ENCODE results near the gene PLA2G4D. TPM values are rescaled to one million over a fixed set of nuclear protein-coding genes. Genes with fewer than 3 reads are reported as not detected.

PLA2G4D gene
- total and polyA plus RNA-seq, 12 donors = not detected

GRCh38 chr15:42084465-42085235 lies 9.7 kb downstream of the PLA2G4D start:
- intact Hi-C loops (cut with DNase I) = loop anchor here in 2 of 10 donors (1.0 to 5.0 kb wide), 2 partner anchors 53 to 95 kb away; no protein-coding TSS in a partner anchor
- no peaks in the 10 kb centered on the region for H3K36me3 ChIP-seq
- H3K27me3 ChIP-seq = peaks cover 0 to 25% (median 5%) of the 10 kb centered on the region in 7 donors

GRCh38 chr15:42083916-42084315 lies 10.4 kb downstream of the PLA2G4D start:
- H3K27me3 ChIP-seq = peaks cover 0 to 25% (median 5%) of the 10 kb centered on the region in 7 donors
- no peaks in the 10 kb centered on the region for H3K9me3 ChIP-seq
- no peaks in the 10 kb centered on the region for H3K36me3 ChIP-seq
- H3K4me3 ChIP-seq = no peak overlapping the region
- 86 to 88% methylated on average over 13 of the region's 13 CpGs for WGBS, 2 donors
- no peak for ATAC-seq
- no peak for TF ChIP-seq CTCF (IDR thresholded peaks at IDR 0.05)
- H3K4me1 ChIP-seq = peaks cover 0 to 9% (median 0%) of the 10 kb centered on the region in 9 donors
- H3K27ac ChIP-seq = no peak overlapping the region
- no peak for DNase-seq
- intact Hi-C loops (cut with DNase I) = loop anchor here in 2 of 10 donors (1.0 to 5.0 kb wide), 2 partner anchors 53 to 95 kb away; no protein-coding TSS in a partner anchor

More at GRCh38 chr15:42084465-42085235, 9.7 kb downstream of the PLA2G4D start:
- peak; percentile 45 to 73 for DNase-seq
- peak; percentile 91 to 95 (median 94) for TF ChIP-seq CTCF (IDR thresholded peaks at IDR 0.05)
- Histone ChIP-seq H3K9me3 (no peaks in the 10 kb centered on the region), H3K4me3 (no peak overlapping the region), H3K27ac (no peak overlapping the region), H3K4me1 (peaks cover 0 to 14% (median 2%) of the 10 kb centered on the region in 9 donors)
- ATAC-seq = peak; percentile 71 to 88 (median 84)
- 26 to 27% methylated on average over 29 of the region's 29 CpGs for WGBS, 2 donors

- WGBS, 2 donors = 94 to 100% methylated on average over 3 of the region's 3 CpGs
- intact Hi-C loops (cut with DNase I) = loop anchor here in 1 of 10 donors (5.0 kb wide), 1 partner anchor 54 kb away; no protein-coding TSS in a partner anchor
- Histone ChIP-seq H3K4me1 (peaks cover 0 to 7% (median 0%) of the 10 kb centered on the region in 9 donors), H3K27ac (no peak overlapping the region), H3K27me3 (peaks cover 0 to 25% (median 5%) of the 10 kb centered on the region in 7 donors), H3K4me3 (no peak overlapping the region), H3K9me3 (no peaks in the 10 kb centered on the region), H3K36me3 (no peaks in the 10 kb centered on the region)
- DNase-seq (no peak), ATAC-seq (no peak)
- TF ChIP-seq CTCF (IDR thresholded peaks at IDR 0.05) = no peak
Observed at GRCh38 chr15:42083605-42083908, 10.8 kb downstream of the PLA2G4D start.

- no peak for ATAC-seq
- H3K4me1 ChIP-seq = peaks cover 0 to 7% (median 0%) of the 10 kb centered on the region in 9 donors
- peaks cover 0 to 25% (median 5%) of the 10 kb centered on the region in 7 donors for H3K27me3 ChIP-seq
- no peak for DNase-seq
- H3K36me3 ChIP-seq = no peaks in the 10 kb centered on the region
- no peaks in the 10 kb centered on the region for H3K9me3 ChIP-seq
- TF ChIP-seq CTCF (IDR thresholded peaks at IDR 0.05) = no peak
- H3K4me3 ChIP-seq = no peak overlapping the region
- H3K27ac ChIP-seq = no peak overlapping the region
- 91 to 92% methylated on average over 17 of the region's 17 CpGs for WGBS, 2 donors
- intact Hi-C loops (cut with DNase I) = loop anchor here in 1 of 10 donors (5.0 kb wide), 1 partner anchor 54 kb away; no protein-coding TSS in a partner anchor
Observed at GRCh38 chr15:42082823-42083604, 11.3 kb downstream of the PLA2G4D start.

Data from heart right ventricle (tissue), 16 donors.